ENCODE results near the gene NARF.

Gene NARF

DNA sequence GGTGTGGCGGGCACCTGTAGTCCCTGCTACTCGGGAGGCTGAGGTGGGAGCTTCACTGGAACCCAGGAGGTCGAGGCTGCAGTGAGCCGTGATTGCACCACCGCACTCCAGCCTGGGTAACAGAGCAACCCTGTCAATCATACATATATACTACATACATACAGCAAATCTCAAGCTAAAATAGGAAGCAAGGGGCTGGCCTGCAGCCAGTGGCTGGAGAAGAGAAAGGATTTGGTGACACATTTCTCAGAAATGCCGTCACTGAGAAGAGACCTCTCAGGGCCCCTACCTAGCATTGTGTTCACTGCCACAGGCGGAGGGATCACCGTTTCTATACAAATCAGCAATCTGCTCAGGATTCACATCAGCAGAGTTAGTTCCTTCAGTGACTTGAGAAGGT, 16.9 kb downstream of the NARF start:
- Histone ChIP-seq H4K12ac (ENCODE audit: low read depth, low read length) (no peak overlapping the region), H3K79me2 (ENCODE audit: control insufficient read depth, insufficient read depth, low read length, poor library complexity) (no peaks in the 10 kb centered on the region), H2AFZ (ENCODE audit: insufficient read depth, low read length, poor library complexity) (no peak overlapping the region), H2BK120ac (ENCODE audit: insufficient read depth, low read length, poor library complexity) (no peak overlapping the region), H2BK12ac (ENCODE audit: low read length) (no peak overlapping the region), H2AK5ac (ENCODE audit: low read length) (no peak overlapping the region), H3K18ac (ENCODE audit: low read length) (no peak overlapping the region), H3K9me3 (ENCODE audit: insufficient read depth, low read depth, low read length) (no peaks in the 10 kb centered on the region), H3K27me3 (ENCODE audit: insufficient read depth, low read length) (no peaks in the 10 kb centered on the region), H3K23ac (ENCODE audit: low read length) (no peak overlapping the region), H4K8ac (ENCODE audit: low read depth, low read length) (no peak overlapping the region), H3K79me1 (ENCODE audit: low read length) (no peaks in the 10 kb centered on the region), H2BK5ac (ENCODE audit: low read depth, low read length, poor library complexity) (no peak overlapping the region), H3K4ac (ENCODE audit: low read depth, low read length) (no peak overlapping the region), H3K14ac (ENCODE audit: low read length) (no peak overlapping the region), H3K27ac (ENCODE audit: low read depth, low read length) (no peak overlapping the region), H4K91ac (ENCODE audit: low read depth, low read length) (no peak overlapping the region), H3K36me3 (ENCODE audit: control insufficient read depth in 1 of 2, insufficient read depth in 2 of 2, low read length in 2 of 2) (peaks cover 37 to 54% of the 10 kb centered on the region in 2 experiments), H3K4me2 (ENCODE audit: low read length) (no peak overlapping the region), H3K9ac (ENCODE audit: low read length) (no peak overlapping the region), H3K4me1 (ENCODE audit: control insufficient read depth in 1 of 2, insufficient read depth in 2 of 2, low read length in 2 of 2) (no peaks in the 10 kb centered on the region), H3K4me3 (ENCODE audit: low read depth, low read length) (no peak overlapping the region)
- no peak for DNase-seq
- no CpG with 5 or more reads among the region's 8 CpGs for WGBS (ENCODE audit: extremely low coverage, insufficient coverage, insufficient read length)

DNA sequence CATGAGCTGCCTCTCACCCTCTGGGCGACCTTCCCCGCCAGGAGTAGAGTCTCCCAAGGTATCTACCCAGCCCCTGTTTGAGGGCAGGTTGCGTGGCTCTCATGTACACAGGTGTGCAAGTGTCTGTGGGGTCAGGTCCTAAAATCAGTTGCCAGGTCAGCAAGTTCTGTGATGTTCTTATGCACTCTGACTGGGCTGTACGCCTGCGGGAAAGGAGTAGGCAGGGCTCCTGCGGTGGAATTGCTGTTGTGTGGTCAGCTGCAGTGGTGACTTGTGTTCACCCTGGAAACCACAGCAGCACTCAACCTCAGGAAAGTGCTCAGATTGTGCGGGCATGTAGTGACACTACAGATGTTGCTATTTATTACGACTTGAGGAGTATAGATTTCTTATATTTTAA, 19.4 kb downstream of the NARF start:
- no peaks in the 10 kb centered on the region for H3K4me1 ChIP-seq (ENCODE audit: control insufficient read depth in 1 of 2, insufficient read depth in 2 of 2, low read length in 2 of 2)
- no peak overlapping the region for H4K8ac ChIP-seq (ENCODE audit: low read depth, low read length)
- no peak overlapping the region for H3K23ac ChIP-seq (ENCODE audit: low read length)
- H3K4ac ChIP-seq (ENCODE audit: low read depth, low read length), result no peak overlapping the region
- no peaks in the 10 kb centered on the region for H3K9me3 ChIP-seq (ENCODE audit: insufficient read depth, low read depth, low read length)
- peaks cover 41 to 55% of the 10 kb centered on the region in 2 experiments for H3K36me3 ChIP-seq (ENCODE audit: control insufficient read depth in 1 of 2, insufficient read depth in 2 of 2, low read length in 2 of 2)
- H4K91ac ChIP-seq (ENCODE audit: low read depth, low read length), result no peak overlapping the region
- no peak overlapping the region for H2BK5ac ChIP-seq (ENCODE audit: low read depth, low read length, poor library complexity)
- H2BK120ac ChIP-seq (ENCODE audit: insufficient read depth, low read length, poor library complexity), result no peak overlapping the region
- H4K12ac ChIP-seq (ENCODE audit: low read depth, low read length), result no peak overlapping the region
- H3K27ac ChIP-seq (ENCODE audit: low read depth, low read length), result no peak overlapping the region
- H3K79me2 ChIP-seq (ENCODE audit: control insufficient read depth, insufficient read depth, low read length, poor library complexity), result no peaks in the 10 kb centered on the region
- H2AFZ ChIP-seq (ENCODE audit: insufficient read depth, low read length, poor library complexity), result no peak overlapping the region
- no peak for DNase-seq
- H3K18ac ChIP-seq (ENCODE audit: low read length), result no peak overlapping the region
- H2BK12ac ChIP-seq (ENCODE audit: low read length), result no peak overlapping the region
- no peak overlapping the region for H3K9ac ChIP-seq (ENCODE audit: low read length)
- H2AK5ac ChIP-seq (ENCODE audit: low read length), result no peak overlapping the region
- no peaks in the 10 kb centered on the region for H3K27me3 ChIP-seq (ENCODE audit: insufficient read depth, low read length)
- no CpG with 5 or more reads among the region's 8 CpGs for WGBS (ENCODE audit: extremely low coverage, insufficient coverage, insufficient read length)
- no peak overlapping the region for H3K14ac ChIP-seq (ENCODE audit: low read length)
- no peaks in the 10 kb centered on the region for H3K79me1 ChIP-seq (ENCODE audit: low read length)
- H3K4me3 ChIP-seq (ENCODE audit: low read depth, low read length), result no peak overlapping the region
- no peak overlapping the region for H3K4me2 ChIP-seq (ENCODE audit: low read length)

DNA sequence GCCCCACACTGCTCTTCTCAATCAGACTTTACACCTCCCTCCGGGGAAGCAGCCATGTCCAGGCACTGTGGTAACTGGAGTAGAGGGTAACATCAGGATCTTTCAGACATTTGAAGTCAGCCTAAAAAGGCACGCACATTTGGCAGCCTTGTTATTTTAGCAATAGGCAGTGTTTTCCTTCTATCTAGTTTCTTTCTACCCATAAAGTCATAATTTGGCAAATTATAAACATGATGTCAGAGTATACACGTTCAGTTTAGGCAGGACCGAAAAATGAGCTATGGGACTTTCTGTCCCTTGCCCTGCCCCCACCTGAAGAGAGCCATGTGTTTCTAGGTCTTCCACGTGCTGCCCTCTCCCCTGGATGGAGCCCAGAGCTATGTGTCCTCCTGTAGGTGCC, 21.1 kb downstream of the NARF start:
- no peak overlapping the region for H4K12ac ChIP-seq (ENCODE audit: low read depth, low read length)
- no peak overlapping the region for H3K27ac ChIP-seq (ENCODE audit: low read depth, low read length)
- no peaks in the 10 kb centered on the region for H3K79me1 ChIP-seq (ENCODE audit: low read length)
- H2BK12ac ChIP-seq (ENCODE audit: low read length), result no peak overlapping the region
- H3K9ac ChIP-seq (ENCODE audit: low read length), result no peak overlapping the region
- no peak overlapping the region for H2BK5ac ChIP-seq (ENCODE audit: low read depth, low read length, poor library complexity)
- H3K14ac ChIP-seq (ENCODE audit: low read length), result no peak overlapping the region
- no peaks in the 10 kb centered on the region for H3K27me3 ChIP-seq (ENCODE audit: insufficient read depth, low read length)
- H2AK5ac ChIP-seq (ENCODE audit: low read length), result no peak overlapping the region
- no peak overlapping the region for H3K4ac ChIP-seq (ENCODE audit: low read depth, low read length)
- H3K36me3 ChIP-seq (ENCODE audit: control insufficient read depth in 1 of 2, insufficient read depth in 2 of 2, low read length in 2 of 2), result peaks cover 49 to 60% of the 10 kb centered on the region in 2 experiments
- H3K18ac ChIP-seq (ENCODE audit: low read length), result no peak overlapping the region
- no peaks in the 10 kb centered on the region for H3K79me2 ChIP-seq (ENCODE audit: control insufficient read depth, insufficient read depth, low read length, poor library complexity)
- no peak overlapping the region for H4K91ac ChIP-seq (ENCODE audit: low read depth, low read length)
- H3K4me1 ChIP-seq (ENCODE audit: control insufficient read depth in 1 of 2, insufficient read depth in 2 of 2, low read length in 2 of 2), result no peaks in the 10 kb centered on the region
- no peak overlapping the region for H3K4me2 ChIP-seq (ENCODE audit: low read length)
- no peak overlapping the region for H3K4me3 ChIP-seq (ENCODE audit: low read depth, low read length)
- no peak for DNase-seq
- no peaks in the 10 kb centered on the region for H3K9me3 ChIP-seq (ENCODE audit: insufficient read depth, low read depth, low read length)
- no peak overlapping the region for H2BK120ac ChIP-seq (ENCODE audit: insufficient read depth, low read length, poor library complexity)
- H4K8ac ChIP-seq (ENCODE audit: low read depth, low read length), result no peak overlapping the region
- H2AFZ ChIP-seq (ENCODE audit: insufficient read depth, low read length, poor library complexity), result no peak overlapping the region
- WGBS (ENCODE audit: extremely low coverage, insufficient coverage, insufficient read length), result no CpG with 5 or more reads among the region's 5 CpGs
- no peak overlapping the region for H3K23ac ChIP-seq (ENCODE audit: low read length)

DNA sequence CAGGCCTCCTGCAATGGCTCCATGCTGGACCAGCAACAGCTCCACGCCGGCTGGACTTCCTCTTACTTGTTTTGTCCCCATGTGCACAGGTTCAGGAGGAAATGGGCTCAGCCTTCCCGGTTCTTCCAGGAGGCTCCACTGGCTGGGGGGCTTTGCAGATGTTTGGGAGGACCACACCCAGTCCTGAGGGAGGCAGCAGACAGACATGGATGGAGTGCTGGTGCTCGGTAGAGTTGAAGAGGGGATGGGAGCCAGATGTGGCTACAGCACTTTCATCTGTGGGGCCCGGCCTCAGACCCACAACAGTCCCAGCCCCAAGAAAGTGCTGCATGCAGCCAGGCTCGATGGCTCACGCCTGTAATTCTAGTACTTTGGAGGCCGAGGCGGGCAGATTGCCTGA, 21.8 kb downstream of the NARF start:
- H3K79me1 ChIP-seq (ENCODE audit: low read length), result no peaks in the 10 kb centered on the region
- H2BK5ac ChIP-seq (ENCODE audit: low read depth, low read length, poor library complexity), result no peak overlapping the region
- H4K12ac ChIP-seq (ENCODE audit: low read depth, low read length), result no peak overlapping the region
- no peaks in the 10 kb centered on the region for H3K79me2 ChIP-seq (ENCODE audit: control insufficient read depth, insufficient read depth, low read length, poor library complexity)
- H2BK120ac ChIP-seq (ENCODE audit: insufficient read depth, low read length, poor library complexity), result no peak overlapping the region
- H3K27me3 ChIP-seq (ENCODE audit: insufficient read depth, low read length), result no peaks in the 10 kb centered on the region
- H3K36me3 ChIP-seq (ENCODE audit: control insufficient read depth in 1 of 2, insufficient read depth in 2 of 2, low read length in 2 of 2), result peaks cover 50 to 62% of the 10 kb centered on the region in 2 experiments
- H3K9ac ChIP-seq (ENCODE audit: low read length), result no peak overlapping the region
- H3K23ac ChIP-seq (ENCODE audit: low read length), result no peak overlapping the region
- H2AFZ ChIP-seq (ENCODE audit: insufficient read depth, low read length, poor library complexity), result no peak overlapping the region
- WGBS (ENCODE audit: extremely low coverage, insufficient coverage, insufficient read length), result no CpG with 5 or more reads among the region's 9 CpGs
- no peak overlapping the region for H3K18ac ChIP-seq (ENCODE audit: low read length)
- no peak overlapping the region for H3K4ac ChIP-seq (ENCODE audit: low read depth, low read length)
- H2BK12ac ChIP-seq (ENCODE audit: low read length), result no peak overlapping the region
- H3K27ac ChIP-seq (ENCODE audit: low read depth, low read length), result no peak overlapping the region
- H3K9me3 ChIP-seq (ENCODE audit: insufficient read depth, low read depth, low read length), result no peaks in the 10 kb centered on the region
- no peak overlapping the region for H3K4me2 ChIP-seq (ENCODE audit: low read length)
- no peaks in the 10 kb centered on the region for H3K4me1 ChIP-seq (ENCODE audit: control insufficient read depth in 1 of 2, insufficient read depth in 2 of 2, low read length in 2 of 2)
- H4K8ac ChIP-seq (ENCODE audit: low read depth, low read length), result no peak overlapping the region
- H2AK5ac ChIP-seq (ENCODE audit: low read length), result no peak overlapping the region
- H3K14ac ChIP-seq (ENCODE audit: low read length), result no peak overlapping the region
- H4K91ac ChIP-seq (ENCODE audit: low read depth, low read length), result no peak overlapping the region
- DNase-seq, result no peak
- no peak overlapping the region for H3K4me3 ChIP-seq (ENCODE audit: low read depth, low read length)

Measured in trophoblast cell (in vitro differentiated cells and primary cell).